NCI-H1105 (cell line): ENCODE results near the gene PYCARD.
"Not testable (repeated sequence)": the region's sequence is repeated elsewhere in the genome, so short reads cannot be mapped to it uniquely, and the experiment has no call there.

Experiments
- DNase-seq: peaks from one replicate; lab custom pipeline; 2025; lab: John Stamatoyannopoulos, UW

PYCARD gene

GRCh38 chr16:31190818-31191444 is 11.6 kb downstream of the PYCARD start:
- no peak for DNase-seq

DNA sequence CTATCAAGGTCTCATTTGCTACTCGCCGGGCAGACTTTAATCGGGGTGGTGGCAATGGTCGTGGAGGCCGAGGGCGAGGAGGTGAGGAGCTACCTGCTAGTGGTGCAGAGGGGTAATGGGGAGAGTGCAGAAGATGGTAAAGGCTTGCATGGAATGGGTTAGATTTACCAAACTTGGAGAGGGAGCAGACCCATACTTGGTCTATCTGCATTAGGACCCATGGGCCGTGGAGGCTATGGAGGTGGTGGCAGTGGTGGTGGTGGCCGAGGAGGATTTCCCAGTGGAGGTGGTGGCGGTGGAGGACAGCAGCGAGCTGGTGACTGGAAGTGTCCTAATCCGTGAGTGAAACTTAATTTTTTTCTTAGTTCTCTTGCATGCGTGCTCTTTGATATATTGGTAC is 12.5 kb downstream of the PYCARD start:
- DNase-seq: no peak

DNA sequence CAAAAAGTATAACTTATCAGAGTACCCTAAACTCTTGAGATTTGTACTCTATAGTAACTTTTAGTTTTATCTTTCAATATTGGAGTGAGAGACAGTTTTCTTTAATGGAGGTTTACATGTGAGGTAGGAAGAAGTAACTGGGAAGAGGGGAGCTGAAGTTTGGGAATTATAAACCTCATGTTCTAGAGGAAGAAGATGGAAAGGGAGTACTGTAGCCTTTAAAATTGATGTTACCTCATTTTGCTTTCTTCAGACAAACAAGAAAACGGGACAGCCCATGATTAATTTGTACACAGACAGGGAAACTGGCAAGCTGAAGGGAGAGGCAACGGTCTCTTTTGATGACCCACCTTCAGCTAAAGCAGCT is 13.2 kb downstream of the PYCARD start:
- DNase-seq: no peak

DNA sequence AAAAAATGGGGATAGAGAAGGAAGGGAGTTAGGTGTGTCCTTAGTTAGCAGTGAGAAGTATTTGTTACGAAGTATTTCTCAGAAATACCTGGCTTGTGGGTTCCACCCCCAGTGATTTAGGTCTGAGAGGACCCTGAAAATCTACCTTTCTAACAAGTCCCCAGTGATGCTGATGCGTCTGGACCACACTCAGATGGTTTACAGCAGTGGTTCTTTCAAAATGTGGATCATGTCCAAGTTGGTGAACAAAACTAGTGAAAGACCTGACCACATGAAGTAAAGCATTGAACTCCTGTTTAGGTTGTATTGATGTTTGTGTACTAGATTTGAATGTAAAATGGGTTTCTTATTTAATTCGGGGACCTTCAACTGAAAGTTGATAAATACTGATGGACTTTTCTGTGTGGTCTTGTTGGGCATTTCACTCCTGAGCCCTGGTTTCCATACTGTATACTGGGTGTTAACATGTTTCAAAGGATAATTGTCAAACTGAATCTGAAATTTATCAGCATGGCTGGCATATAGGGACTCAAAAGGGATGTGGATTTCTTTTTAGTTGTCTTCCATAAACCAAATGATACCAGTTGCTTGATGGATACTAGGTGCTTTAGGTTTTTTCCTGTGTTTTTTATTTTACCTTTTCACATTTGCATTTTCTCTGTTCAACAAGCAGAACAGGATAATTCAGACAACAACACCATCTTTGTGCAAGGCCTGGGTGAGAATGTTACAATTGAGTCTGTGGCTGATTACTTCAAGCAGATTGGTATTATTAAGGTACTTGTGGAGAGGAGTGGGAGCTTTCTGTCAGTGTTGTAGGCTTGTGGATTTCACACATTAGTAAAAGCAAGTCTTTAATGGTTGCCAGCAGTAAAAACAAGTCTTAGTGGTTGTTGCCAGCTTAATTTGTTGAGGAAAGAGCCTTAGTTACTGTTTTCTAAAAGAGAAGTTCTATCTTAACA is 13.8 kb downstream of the PYCARD start:
- no peak for DNase-seq

DNA sequence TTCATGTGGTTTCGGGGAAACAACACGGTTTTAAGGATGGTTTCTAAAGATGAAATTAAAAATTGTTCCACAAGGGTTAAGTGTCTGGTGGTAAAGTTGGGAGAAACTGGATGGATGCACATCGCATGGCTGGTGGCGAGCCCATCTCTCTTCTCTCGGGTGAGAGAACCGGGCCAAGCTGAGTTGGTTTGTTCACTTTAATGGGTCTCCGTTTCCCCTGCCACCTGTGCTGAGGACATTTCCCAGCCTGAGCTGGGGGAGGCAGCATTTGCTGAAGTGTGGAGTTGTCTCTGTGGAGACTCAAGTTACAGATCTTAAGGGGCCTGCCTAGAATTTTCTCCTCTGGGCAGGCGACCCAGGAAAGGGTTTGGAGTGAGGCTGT is 14.8 kb downstream of the PYCARD start:
- no peak for DNase-seq

DNA sequence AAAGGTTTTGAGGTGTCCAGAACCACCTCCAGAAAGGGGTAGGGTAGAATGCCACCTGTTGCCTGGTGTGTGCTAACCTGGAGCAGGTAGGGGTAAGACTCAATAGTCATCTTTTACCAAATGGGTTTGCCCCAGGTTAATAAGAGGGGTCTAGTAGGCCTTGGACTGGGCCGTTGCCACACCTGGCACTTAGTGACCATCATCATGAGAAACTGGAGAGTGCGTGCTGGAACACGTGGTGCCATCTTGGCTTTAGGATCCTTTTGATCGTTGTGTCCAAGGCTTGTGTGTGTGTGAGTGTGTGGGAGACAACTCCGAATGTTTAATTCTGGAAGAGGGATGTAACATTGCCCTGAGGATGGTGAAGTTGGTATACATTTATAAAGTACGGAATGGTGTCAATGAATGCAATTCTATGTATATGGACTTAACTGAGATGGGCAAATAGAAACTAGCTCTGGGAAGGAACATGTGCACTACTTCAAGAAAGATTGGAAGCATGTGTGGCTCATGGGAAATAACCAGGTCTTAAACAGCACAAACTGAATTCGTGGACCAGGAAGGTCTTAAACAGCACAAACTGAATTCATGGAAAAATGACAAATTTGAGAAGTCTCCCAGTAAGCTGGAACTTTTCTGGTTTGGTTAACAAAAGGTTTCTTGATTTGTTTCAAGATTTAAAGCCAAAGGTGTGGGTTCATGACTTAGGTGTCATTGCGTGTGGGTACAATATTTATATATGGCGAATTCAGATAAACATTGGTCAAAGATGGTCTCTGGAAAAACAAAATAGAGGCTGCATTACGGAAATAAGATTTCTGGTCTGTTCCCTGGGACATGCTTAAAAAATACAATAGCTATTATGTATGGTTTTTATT is 15.4 kb downstream of the PYCARD start:
- DNase-seq: no peak

DNA sequence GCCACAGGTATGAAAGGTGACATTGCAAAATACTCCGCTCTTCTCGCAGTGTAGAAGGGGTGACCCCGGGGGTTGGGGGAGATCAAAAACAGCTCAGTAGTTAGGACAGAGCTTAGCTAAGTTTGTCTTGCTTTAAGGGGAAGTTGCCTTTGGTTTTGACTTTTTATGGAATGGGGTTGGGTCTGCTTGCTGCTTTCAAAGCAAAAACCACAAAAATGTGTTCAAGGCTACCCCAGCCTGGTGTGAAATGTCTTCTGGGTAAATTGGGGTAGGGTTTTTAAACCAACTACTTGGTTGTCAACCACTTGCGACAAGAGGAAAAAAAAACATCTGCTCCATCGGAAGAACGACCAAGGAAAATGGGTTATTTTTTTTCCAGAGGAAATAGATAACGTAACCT is 16.4 kb downstream of the PYCARD start:
- DNase-seq: no peak

GRCh38 chr16:31185339-31185738 is 17.2 kb downstream of the PYCARD start:
- DNase-seq: no peak

DNA sequence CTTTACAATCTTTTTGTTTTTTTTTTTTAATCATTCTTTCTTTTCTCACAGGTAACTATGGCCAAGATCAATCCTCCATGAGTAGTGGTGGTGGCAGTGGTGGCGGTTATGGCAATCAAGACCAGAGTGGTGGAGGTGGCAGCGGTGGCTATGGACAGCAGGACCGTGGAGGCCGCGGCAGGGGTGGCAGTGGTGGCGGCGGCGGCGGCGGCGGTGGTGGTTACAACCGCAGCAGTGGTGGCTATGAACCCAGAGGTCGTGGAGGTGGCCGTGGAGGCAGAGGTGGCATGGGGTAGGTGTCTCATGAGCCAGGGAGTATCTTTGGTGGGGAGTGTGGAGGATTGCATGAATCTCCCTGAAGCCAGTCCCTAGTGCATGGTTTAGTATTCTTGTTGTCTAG is 17.7 kb downstream of the PYCARD start:
- DNase-seq: no peak

DNA sequence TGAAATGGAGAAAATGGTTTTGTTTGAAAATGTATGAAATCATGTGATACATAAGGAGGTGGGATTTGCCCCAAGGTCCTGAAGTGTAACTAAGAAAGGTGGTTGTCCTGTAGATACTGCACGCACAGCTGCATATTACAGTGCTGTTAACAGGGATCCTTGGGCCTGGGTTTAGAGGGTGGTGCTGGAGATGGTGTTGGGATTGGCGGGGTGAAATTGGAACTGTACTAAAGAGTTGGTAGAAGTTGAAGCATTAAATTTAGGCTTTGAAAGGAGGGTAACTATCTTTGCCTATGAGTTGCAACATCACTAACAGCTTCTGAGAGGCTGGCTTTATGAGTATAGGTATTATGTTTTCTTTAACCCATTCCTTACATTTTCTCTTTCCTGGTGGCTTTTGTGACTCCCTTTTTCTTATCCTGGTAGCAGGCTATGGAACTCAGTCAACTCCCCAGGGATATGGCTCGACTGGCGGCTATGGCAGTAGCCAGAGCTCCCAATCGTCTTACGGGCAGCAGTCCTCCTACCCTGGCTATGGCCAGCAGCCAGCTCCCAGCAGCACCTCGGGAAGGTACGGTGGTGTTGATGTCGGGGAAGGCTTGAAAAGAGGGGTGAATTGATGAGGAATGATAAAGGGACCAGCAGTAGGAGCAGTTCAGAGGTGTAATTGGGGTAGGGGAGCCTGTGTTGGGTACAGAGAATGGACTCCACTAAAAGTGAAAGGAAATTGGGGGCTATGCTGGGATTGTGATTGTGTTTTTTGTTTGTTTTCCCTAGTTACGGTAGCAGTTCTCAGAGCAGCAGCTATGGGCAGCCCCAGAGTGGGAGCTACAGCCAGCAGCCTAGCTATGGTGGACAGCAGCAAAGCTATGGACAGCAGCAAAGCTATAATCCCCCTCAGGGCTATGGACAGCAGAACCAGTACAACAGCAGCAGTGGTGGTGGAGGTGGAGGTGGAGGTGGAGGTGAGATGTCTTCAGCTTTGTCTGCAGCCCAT is 18.8 kb downstream of the PYCARD start:
- DNase-seq: no peak

DNA sequence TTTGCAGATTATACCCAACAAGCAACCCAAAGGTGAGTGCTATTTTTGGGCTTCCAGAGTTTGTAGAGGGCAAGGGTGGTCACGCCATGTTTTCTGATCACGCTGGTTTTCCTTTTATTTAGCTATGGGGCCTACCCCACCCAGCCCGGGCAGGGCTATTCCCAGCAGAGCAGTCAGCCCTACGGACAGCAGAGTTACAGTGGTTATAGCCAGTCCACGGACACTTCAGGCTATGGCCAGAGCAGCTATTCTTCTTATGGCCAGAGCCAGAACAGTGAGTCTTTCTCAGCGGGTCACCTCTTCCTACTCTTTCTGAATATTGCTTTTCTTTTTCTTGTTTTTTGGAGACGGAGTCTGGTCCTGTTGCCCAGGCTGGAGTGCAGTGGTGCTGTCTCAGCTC is 20.2 kb downstream of the PYCARD start:
- DNase-seq: no peak

- DNase-seq: no peak
Observed at GRCh38 chr16:31181102-31181830, 21.3 kb downstream of the PYCARD start.

GRCh38 chr16:31179747-31180459 is 22.7 kb downstream of the PYCARD start, which contains the start of gene FUS:
Gene FUS (plus strand): TSS chr16:31180139. CDS start chr16:31180215, 76 bp downstream.
- peak; percentile 74 for DNase-seq

- DNase-seq: no peak
Observed at GRCh38 chr16:31179219-31179746, 23.3 kb downstream of the PYCARD start.

- DNase-seq: no peak
Observed at GRCh38 chr16:31177136-31177535, 25.4 kb downstream of the PYCARD start.

DNA sequence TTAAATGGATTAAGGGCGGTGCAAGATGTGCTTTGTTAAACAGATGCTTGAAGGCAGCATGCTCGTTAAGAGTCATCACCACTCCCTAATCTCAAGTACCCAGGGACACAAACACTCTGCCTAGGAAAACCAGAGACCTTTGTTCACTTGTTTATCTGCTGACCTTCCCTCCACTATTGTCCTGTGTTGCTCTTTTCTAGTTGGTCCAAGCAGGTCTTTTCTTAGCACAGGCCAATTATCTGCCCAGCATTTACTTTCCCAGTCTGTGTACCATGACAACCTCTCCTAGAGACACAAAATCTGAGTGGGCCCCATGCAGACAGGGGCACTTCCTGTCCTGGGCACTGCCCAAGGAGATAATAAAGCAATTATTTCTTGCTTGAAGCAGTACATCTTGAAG is 32.5 kb downstream of the PYCARD start:
- DNase-seq: not testable (repeated sequence)

DNA sequence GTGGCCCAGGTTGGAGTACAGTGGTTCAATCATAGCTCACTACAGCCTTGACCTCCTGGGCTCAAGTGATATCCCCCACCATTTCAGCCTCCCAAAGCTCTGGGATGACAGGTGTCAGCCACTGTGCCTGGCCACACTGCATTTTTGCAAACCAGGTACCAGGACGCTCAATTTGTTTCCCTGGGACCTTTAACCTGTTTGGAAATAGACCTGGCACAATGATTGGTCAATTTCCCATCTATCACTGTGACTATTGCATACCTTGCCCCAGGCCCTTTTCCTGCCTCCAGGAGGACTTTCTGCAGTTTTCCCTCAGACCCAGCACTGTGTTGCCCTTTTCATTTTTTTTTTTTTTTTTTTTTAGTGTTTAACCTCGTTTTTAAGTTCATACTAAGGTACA is 33.7 kb downstream of the PYCARD start:
- DNase-seq: no peak

DNA sequence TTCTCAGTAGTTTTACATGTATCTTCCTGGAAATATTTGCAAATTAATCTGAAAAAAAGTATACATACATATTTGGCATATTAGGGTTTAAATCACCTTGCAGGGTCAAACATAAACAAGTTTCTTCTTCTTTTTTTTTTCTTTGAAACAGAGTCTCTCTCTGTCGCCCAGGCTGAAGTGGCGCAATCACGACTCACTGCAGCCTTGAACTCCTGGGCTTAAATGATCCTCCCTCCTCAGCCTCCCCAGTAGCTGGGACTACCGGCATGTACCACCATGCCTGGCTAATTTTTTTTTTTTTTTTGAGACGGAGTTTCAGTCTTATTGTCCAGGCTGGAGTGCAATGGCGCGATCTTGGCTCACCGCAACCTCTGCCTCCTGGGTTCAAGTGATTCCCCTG is 35.2 kb downstream of the PYCARD start:
- no peak for DNase-seq

DNA sequence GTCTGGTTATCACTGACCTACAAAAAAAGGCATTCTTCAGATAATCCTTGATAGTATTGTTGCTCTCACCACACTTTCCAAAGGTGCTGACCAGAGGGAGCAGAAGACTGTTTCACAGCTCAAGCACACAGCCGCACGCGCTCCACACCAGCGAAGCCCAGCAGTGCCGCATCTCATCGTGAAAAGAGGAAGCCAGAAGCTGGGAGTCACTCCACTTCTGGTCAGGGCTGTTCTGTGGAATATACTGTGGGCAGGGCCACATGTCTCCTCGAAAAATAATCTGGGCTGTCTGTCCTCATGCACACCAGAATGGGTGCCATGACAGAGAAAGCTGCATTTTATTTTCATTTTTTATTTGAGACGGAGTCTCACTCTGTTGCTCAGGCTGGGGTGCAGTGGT is 45.4 kb downstream of the PYCARD start:
- no peak for DNase-seq
